ENCODE measurements around the gene CREB3L4. TPM values are rescaled to one million over a fixed set of nuclear protein-coding genes. Genes with fewer than 3 reads are reported as not detected.

The CREB3L4 gene
- total RNA-seq, 2 donors from 2014 or later: 109 to 386 TPM

DNA sequence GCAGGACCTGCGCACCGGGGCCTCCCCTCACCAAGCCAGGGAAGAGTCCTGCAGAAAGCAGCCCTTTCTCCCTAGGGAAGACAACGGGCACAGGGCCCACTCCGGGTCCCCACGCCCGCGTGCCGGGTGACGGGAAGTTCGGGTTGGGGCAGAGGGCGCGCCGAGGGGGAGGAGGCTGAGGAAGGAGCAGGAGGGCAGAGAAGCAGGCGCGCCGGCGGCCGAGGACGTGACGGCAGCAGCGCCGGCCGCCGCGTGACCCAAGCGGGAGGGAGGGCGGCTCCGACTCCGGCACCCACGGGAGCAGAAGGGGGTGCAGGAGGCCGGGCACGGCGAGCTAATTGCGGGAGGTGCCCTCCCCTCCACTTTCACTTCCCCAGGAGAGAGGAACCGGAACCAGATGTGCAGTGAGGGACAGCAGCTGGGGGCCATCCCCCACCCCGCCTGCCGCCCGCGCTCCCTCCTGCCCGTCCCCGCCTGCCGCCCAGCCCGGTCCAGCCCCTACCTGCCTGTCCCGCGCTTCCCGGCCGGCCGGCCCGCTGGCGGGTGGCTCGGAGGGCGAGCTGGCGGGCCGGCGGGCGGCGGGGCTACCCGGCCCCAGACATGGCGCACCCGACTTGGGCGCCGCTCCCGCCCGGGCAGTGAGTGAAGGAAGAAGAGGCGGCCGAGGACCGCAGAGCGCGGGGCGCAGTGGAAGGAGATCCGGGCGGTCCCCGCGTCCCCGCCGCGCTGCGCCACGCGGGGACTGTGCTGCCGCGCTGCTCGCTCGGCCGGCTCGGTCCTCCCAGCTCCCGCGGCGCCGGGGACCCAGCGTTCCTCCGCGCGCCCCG lies 21.7 kb upstream of the CREB3L4 start:
- Histone ChIP-seq H3K36me3 (peaks cover under 1 to 2% of the 10 kb centered on the region in 2 donors), H3K9me3 (no peaks in the 10 kb centered on the region), H3K4me1 (replicated peaks) (no peaks in the 10 kb centered on the region), H3K4me3 (peak overlapping the region; percentile 92 to 95), H3K27me3 (replicated peaks; ENCODE audit: insufficient read depth) (no peaks in the 10 kb centered on the region), H3K27ac (peak overlapping the region; percentile 92 to 96)
- WGBS: under 1% methylated on average over 52 of the region's 95 CpGs
- intact Hi-C loops (cut with DNase I): loop anchor here (5.0 kb wide), 3 partner anchors 41 to 149 kb away; partner anchors contain the start of gene RAB13
- DNase-seq (ENCODE audit: low spot score): peak; percentile 61
- TF ChIP-seq POLR2A (IDR thresholded peaks at IDR 0.05) (peak; percentile 73), CTCF (IDR thresholded peaks at IDR 0.05) (no peak), POLR2AphosphoS5 (IDR thresholded peaks at IDR 0.05) (peak; percentile 59)

- intact Hi-C loops (cut with DNase I): loop anchor here (5.0 kb wide), 3 partner anchors 41 to 149 kb away; partner anchors contain the start of gene RAB13
- no peaks in the 10 kb centered on the region for H3K4me1 ChIP-seq (replicated peaks)
- WGBS: 10% methylated on average over 21 of the region's 28 CpGs
- peak within 1 kb of the TSS; percentile 92 to 96 for H3K27ac ChIP-seq
- DNase-seq (ENCODE audit: low spot score): peak; percentile 71
- H3K36me3 ChIP-seq: peaks cover 8% of the 10 kb centered on the region in 2 donors
- no peaks in the 10 kb centered on the region for H3K9me3 ChIP-seq
- no peaks in the 10 kb centered on the region for H3K27me3 ChIP-seq (replicated peaks; ENCODE audit: insufficient read depth)
- peak; percentile 48 for TF ChIP-seq POLR2AphosphoS5 (IDR thresholded peaks at IDR 0.05)
- TF ChIP-seq CTCF (IDR thresholded peaks at IDR 0.05): peak; percentile 92 to 93 (median 93)
- TF ChIP-seq POLR2A (IDR thresholded peaks at IDR 0.05): no peak
- H3K4me3 ChIP-seq: peak within 1 kb of the TSS; percentile 92 to 95
Observed at GRCh38 chr1:153946622-153947241, 21.0 kb upstream of the CREB3L4 start, which contains the start of gene DENND4B. DENND4B (minus strand) TSS chr1:153946718; CDS start chr1:153944374, 2,344 bp downstream.

GRCh38 chr1:153951183-153951582 lies 16.5 kb upstream of the CREB3L4 start:
- Histone ChIP-seq H3K36me3 (peaks cover 15 to 19% of the 10 kb centered on the region in 2 donors), H3K27me3 (replicated peaks; ENCODE audit: insufficient read depth) (no peaks in the 10 kb centered on the region), H3K4me1 (replicated peaks) (no peaks in the 10 kb centered on the region), H3K9me3 (no peaks in the 10 kb centered on the region), H3K4me3 (no peak overlapping the region), H3K27ac (no peak overlapping the region)
- no peak for DNase-seq (ENCODE audit: low spot score)
- 88% methylated on average over 11 of the region's 11 CpGs for WGBS
- TF ChIP-seq POLR2A (IDR thresholded peaks at IDR 0.05) (no peak), CTCF (IDR thresholded peaks at IDR 0.05) (no peak), POLR2AphosphoS5 (IDR thresholded peaks at IDR 0.05) (no peak)
- intact Hi-C loops (cut with DNase I): no loop called here

- no peak for DNase-seq (ENCODE audit: low spot score)
- Histone ChIP-seq H3K27me3 (replicated peaks; ENCODE audit: insufficient read depth) (no peaks in the 10 kb centered on the region), H3K9me3 (no peaks in the 10 kb centered on the region), H3K4me1 (replicated peaks) (no peaks in the 10 kb centered on the region), H3K27ac (no peak overlapping the region), H3K4me3 (no peak overlapping the region), H3K36me3 (peaks cover 15 to 19% of the 10 kb centered on the region in 2 donors)
- intact Hi-C loops (cut with DNase I): no loop called here
- TF ChIP-seq CTCF (IDR thresholded peaks at IDR 0.05) (no peak), POLR2A (IDR thresholded peaks at IDR 0.05) (no peak), POLR2AphosphoS5 (IDR thresholded peaks at IDR 0.05) (no peak)
- 87% methylated on average over 2 of the region's 2 CpGs for WGBS
Observed at GRCh38 chr1:153951801-153952200, 15.9 kb upstream of the CREB3L4 start.
